Heart left ventricle (tissue), 13 donors: ENCODE data around the gene ZNF43.

Source experiments
- POLR2A ChIP-seq, 2 donors: fragments of 450-650 bp; IDR thresholded peaks; one replicate each; pipeline ENCODE4 v1.6.1; 2017; ENCODE audit warnings: antibody characterized with exemption in 2 of 2, mild to moderate bottlenecking in 2 of 2, moderate library complexity in 2 of 2
- TF ChIP-seq, protein P1 (sequence below), 12 donors: fragments of 200-600 bp; sonication (generic) in 4 of 12; IDR thresholded peaks; one replicate each; pipeline versions ENCODE4 v1.5.0 to v1.8.0; 2018 to 2022; ENCODE audit warnings: antibody characterized with exemption in 12 of 12, mild to moderate bottlenecking in 5 of 12
- donor health status: ischemic (EF 13 %, LVEDD 7.1; RV severe dilation, severe dysfunction).
- donor health status: DM: no; HTN: yes; CAD: no.
- donor health status: DM: no; HTN: no; CAD: no.
- donor health status: ischemic (EF 25% LVEDD 6.9; RV normal size, moderate dysfunction).
- donor health status: ischemic (EF 25% LVEDD 5.7; RV mildly dilated, moderate dysfunction).
- donor health status: ischemic (EF 35%, LVEDD 5.7; RV mildly dilated, moderate dysfunction).
- donor health status: nonischemic (EF 11% LVEDD 7.7; RV severe dilation, severe dysfunction).
- donor health status: DM: yes; HTN: yes; CAD: no.
- donor health status: PGD.
- donor health status: ischemic (EF 29% LVEDD 5.4; RV normal size, mild dysfunction).
- donor health status: nonischemic (EF 23%, LVEDD 6.1; RV moderate dilation, normal function).

DNA sequence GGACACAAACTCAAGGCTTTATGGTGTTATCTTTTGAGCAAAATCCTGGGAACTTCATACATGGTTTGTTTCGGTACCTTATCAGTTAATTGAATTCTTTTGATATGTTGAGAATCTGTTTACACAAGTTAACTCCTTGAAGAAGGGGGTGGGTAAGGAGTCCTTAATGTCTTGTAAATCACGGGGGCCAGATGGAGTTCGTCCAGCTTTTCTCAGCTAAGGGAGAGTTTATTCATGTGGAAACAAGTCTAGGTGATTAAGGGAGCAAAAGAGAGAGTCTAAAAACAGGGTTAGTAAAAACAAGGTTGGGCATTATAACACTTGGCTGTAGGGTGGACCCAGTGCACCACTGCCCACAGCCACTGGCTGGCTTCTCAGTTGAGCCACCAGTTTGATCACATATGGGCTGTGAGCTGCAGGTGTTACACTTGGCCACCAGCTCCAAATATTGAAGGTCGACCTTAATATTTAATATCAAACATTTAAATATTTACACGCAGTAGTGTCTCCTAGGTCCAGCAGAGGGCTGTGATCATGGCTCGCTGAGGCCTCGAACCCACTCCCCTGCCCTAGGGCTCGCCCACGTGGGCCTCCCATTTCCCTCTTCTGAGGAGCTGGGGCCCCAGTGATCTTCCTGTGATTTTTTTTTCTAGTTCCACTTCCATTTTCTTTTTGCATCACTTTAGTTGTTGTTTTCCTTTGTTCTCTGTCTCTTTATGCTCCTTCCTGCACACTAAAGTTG, 21.0 kb upstream of the ZNF43 start:
- TF ChIP-seq POLR2A (IDR thresholded peaks at IDR 0.05): no peak
- TF ChIP-seq, protein P1, sequence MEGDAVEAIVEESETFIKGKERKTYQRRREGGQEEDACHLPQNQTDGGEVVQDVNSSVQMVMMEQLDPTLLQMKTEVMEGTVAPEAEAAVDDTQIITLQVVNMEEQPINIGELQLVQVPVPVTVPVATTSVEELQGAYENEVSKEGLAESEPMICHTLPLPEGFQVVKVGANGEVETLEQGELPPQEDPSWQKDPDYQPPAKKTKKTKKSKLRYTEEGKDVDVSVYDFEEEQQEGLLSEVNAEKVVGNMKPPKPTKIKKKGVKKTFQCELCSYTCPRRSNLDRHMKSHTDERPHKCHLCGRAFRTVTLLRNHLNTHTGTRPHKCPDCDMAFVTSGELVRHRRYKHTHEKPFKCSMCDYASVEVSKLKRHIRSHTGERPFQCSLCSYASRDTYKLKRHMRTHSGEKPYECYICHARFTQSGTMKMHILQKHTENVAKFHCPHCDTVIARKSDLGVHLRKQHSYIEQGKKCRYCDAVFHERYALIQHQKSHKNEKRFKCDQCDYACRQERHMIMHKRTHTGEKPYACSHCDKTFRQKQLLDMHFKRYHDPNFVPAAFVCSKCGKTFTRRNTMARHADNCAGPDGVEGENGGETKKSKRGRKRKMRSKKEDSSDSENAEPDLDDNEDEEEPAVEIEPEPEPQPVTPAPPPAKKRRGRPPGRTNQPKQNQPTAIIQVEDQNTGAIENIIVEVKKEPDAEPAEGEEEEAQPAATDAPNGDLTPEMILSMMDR (IDR thresholded peaks at IDR 0.05): no peak
